Heart right ventricle (tissue), 16 donors: ENCODE results near the gene CLK4. TPM values are rescaled to one million over a fixed set of nuclear protein-coding genes. Genes with fewer than 3 reads are reported as not detected.

Experiments used
- ATAC-seq, 8 donors: fragments of 200-7000 bp; cut with Tn5 transposase; one replicate each; pipeline ENCODE4 v1.9.1; 2020; ENCODE audit warnings: mild to moderate bottlenecking in 8 of 8, moderate library complexity in 8 of 8, moderate number of reproducible peaks in 1 of 8
- DNase-seq, 2 donors: peaks; one replicate each; pipeline ENCODE4 v3.0.0-alpha.2; 2020
- H3K27ac ChIP-seq, 10 donors: fragments of 200-600 bp; sonication (generic) in 2 of 10; one replicate each; pipeline versions ENCODE4 v1.5.0 to v1.8.0; 2020 to 2022; ENCODE audit warnings: mild to moderate bottlenecking in 3 of 10
- H3K27me3 ChIP-seq, 7 donors: fragments of 200-600 bp; one replicate each; pipeline ENCODE4 v1.8.0; 2021 to 2022; ENCODE audit warnings: mild to moderate bottlenecking in 2 of 7
- H3K36me3 ChIP-seq, 9 donors: fragments of 200-600 bp; sonication (generic) in 1 of 9; one replicate each; pipeline versions ENCODE4 v1.5.0 to v1.8.0; 2020 to 2022; ENCODE audit warnings: mild to moderate bottlenecking in 2 of 9
- H3K4me1 ChIP-seq, 9 donors: fragments of 200-600 bp; sonication (generic) in 1 of 9; one replicate each; pipeline versions ENCODE4 v1.5.0 to v1.8.0; 2020 to 2022; ENCODE audit warnings: mild to moderate bottlenecking in 4 of 9
- H3K4me3 ChIP-seq, 10 donors: fragments of 200-600 bp; sonication (generic) in 2 of 10; one replicate each; pipeline versions ENCODE4 v1.5.0 to v1.8.0; 2020 to 2022; ENCODE audit warnings: mild to moderate bottlenecking in 7 of 10, moderate library complexity in 2 of 10
- H3K9me3 ChIP-seq, 11 donors: fragments of 200-600 bp in 10 of 11; sonication (generic) in 2 of 11; one replicate each; pipeline versions ENCODE4 v1.5.0 to v1.8.0; 2013 to 2022; ENCODE audit warnings: mild to moderate bottlenecking in 2 of 11, control low read depth in 1 of 11, moderate library complexity in 1 of 11
- WGBS, 2 donors: extraction: QIAGEN DNeasy Blood & Tissue Kit; methylation state at CpG; one replicate each; pipeline ENCODE4 v1.1.7; 2013; ENCODE audit warnings: inconsistent platforms in 1 of 2; 5-methylcytosine and 5-hydroxymethylcytosine counted together
- intact Hi-C, 10 donors: fragments of 100-400 bp; cut with DNase I; formaldehyde crosslinking; loops; one replicate each; pipeline versions ENCODE4 v1.11.1 to v1.14.2; 2022
- polyA plus RNA-seq, 2 donors: library from polyadenylated mRNA; stranded (reverse); fragments of 200-250 nt; gene quantifications; one replicate each; pipeline ENCODE4 v1.2.3, GENCODE V29; 2013
- total RNA-seq, 10 donors: library from RNA; stranded (reverse); fragmentation: NEBNext Ultra II Directional in 3 of 10; extraction: Animal tissue kit (Norgen Biotek cat#: 25700) in 3 of 10; gene quantifications; one replicate each; pipeline versions ENCODE4 v1.2.1 to v1.2.4, GENCODE V29; 2021 to 2023
- TF ChIP-seq, protein P1 (sequence below), 9 donors: fragments of 200-600 bp; sonication (generic) in 2 of 9; IDR thresholded peaks; one replicate each; pipeline versions ENCODE4 v1.5.0 to v1.8.0; 2021 to 2022; ENCODE audit warnings: antibody characterized with exemption in 9 of 9, mild to moderate bottlenecking in 5 of 9, moderate library complexity in 1 of 9
- donor health status: Arrhythmogenic right ventricular cardiomyopathy.
- donor health status: ischemic (EF 13 %, LVEDD 7.1; RV severe dilation, severe dysfunction).
- donor health status: healthy with polysubstance abuse.
- donor health status: DM: no; HTN: yes; CAD: no.
- donor health status: DM: no; HTN: no; CAD: no.
- donor health status: ischemic (EF 25% LVEDD 6.9; RV normal size, moderate dysfunction).
- donor health status: ischemic (EF 25% LVEDD 5.7; RV mildly dilated, moderate dysfunction).
- donor health status: healthy.
- donor health status: DM: yes; HTN: yes; CAD: no.
- donor health status: Ischemic cardiomyopathy.
- donor health status: ischemic (EF 35%, LVEDD 5.7; RV mildly dilated, moderate dysfunction).
- donor health status: nonischemic (EF 11% LVEDD 7.7; RV severe dilation, severe dysfunction).
- donor health status: DM: yes; HTN: yes; CAD: no.
- donor health status: PGD.
- donor health status: ischemic (EF 29% LVEDD 5.4; RV normal size, mild dysfunction).
- donor health status: nonischemic (EF 23%, LVEDD 6.1; RV moderate dilation, normal function).

CLK4 gene
- total and polyA plus RNA-seq, 12 donors = 6.0 to 67.0 (median 15.5) TPM

DNA sequence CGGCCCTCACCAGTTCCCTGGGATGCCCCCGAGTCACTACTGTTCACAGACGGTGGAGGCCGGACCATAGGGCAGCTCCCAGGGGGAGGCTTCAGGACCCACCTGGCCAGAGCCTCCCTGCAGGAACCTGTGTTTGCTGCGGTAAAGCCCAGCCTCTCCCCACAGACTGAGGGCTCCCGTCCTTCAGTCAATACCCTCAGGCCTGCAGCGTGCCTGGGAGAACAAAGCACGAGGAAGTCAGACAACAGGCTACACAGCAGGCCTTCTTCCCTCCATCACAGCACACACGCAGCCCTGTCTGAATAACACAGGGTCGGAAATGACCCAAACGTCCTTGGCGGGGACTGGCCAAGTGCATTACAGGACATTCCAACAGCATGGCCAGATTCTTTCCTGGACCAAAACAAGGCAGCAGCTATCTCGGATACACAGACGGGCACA, 71.1 kb downstream of the CLK4 start:
- no peak for DNase-seq
- Histone ChIP-seq H3K36me3 (no peaks in the 10 kb centered on the region), H3K27ac (no peak overlapping the region), H3K9me3 (no peaks in the 10 kb centered on the region), H3K27me3 (peaks cover 0 to 9% (median 0%) of the 10 kb centered on the region in 7 donors), H3K4me1 (peaks cover 0 to 10% (median 5%) of the 10 kb centered on the region in 9 donors), H3K4me3 (no peak overlapping the region)
- TF ChIP-seq, protein P1, sequence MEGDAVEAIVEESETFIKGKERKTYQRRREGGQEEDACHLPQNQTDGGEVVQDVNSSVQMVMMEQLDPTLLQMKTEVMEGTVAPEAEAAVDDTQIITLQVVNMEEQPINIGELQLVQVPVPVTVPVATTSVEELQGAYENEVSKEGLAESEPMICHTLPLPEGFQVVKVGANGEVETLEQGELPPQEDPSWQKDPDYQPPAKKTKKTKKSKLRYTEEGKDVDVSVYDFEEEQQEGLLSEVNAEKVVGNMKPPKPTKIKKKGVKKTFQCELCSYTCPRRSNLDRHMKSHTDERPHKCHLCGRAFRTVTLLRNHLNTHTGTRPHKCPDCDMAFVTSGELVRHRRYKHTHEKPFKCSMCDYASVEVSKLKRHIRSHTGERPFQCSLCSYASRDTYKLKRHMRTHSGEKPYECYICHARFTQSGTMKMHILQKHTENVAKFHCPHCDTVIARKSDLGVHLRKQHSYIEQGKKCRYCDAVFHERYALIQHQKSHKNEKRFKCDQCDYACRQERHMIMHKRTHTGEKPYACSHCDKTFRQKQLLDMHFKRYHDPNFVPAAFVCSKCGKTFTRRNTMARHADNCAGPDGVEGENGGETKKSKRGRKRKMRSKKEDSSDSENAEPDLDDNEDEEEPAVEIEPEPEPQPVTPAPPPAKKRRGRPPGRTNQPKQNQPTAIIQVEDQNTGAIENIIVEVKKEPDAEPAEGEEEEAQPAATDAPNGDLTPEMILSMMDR (IDR thresholded peaks at IDR 0.05) = no peak
- WGBS, 2 donors = 53 to 64% methylated on average over 14 of the region's 14 CpGs
- ATAC-seq = peak; percentile 33 to 86 (median 58)
- intact Hi-C loops = loop anchor here in 1 of 10 donors (10.0 kb wide), 1 partner anchor 91 kb away; no protein-coding TSS in a partner anchor

DNA sequence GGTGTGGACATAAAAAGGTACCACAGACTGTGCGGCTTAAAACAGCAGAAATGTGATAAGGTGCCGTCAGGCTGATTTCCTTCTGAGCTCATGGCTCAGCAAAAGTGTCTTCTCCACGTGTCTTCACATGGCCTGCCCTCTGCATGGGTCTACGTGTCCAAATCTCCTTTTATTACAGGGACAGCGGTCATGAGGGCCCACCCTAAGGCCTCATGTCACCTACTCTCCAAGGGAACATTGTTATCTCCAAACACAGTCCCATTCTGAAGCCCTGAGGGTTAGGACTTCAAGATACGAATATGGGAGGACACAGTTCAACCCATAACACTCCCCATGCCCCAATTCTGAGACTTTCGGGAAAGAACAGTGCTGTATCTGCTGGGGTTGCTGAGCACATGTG, 71.8 kb downstream of the CLK4 start:
- Histone ChIP-seq H3K4me3 (no peak overlapping the region), H3K36me3 (no peaks in the 10 kb centered on the region), H3K27me3 (peaks cover 0 to 9% (median 0%) of the 10 kb centered on the region in 7 donors), H3K4me1 (peaks cover 0 to 10% (median 5%) of the 10 kb centered on the region in 9 donors), H3K27ac (no peak overlapping the region), H3K9me3 (no peaks in the 10 kb centered on the region)
- 76 to 77% methylated on average over 7 of the region's 7 CpGs for WGBS, 2 donors
- DNase-seq (no peak), ATAC-seq (peak in 1 of 8 donors; percentile 25)
- intact Hi-C loops = loop anchor here in 1 of 10 donors (10.0 kb wide), 1 partner anchor 90 kb away; no protein-coding TSS in a partner anchor
- TF ChIP-seq, protein P1 (IDR thresholded peaks at IDR 0.05) = no peak

DNA sequence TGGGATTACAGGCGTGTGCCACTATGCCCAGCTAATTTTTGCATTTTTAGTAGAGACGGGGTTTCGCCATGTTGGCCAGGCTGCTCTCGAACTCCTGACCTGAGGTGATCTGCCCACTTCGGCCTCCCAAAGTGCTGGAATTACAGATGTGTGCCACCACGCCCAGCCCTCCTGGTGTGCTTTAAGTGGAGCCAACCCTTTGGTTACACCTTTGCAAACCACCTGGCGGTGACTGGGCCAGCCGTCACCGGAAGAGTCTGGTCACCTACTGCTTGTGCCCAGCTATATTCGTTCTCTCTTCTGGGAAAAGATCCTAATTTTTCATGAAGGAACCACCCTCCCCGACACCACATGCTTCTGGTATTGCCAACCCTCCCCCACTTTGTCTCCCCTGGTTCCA, 72.5 kb downstream of the CLK4 start:
- Histone ChIP-seq H3K27me3 (peaks cover 0 to 9% (median 0%) of the 10 kb centered on the region in 7 donors), H3K9me3 (no peaks in the 10 kb centered on the region), H3K36me3 (no peaks in the 10 kb centered on the region), H3K4me3 (no peak overlapping the region), H3K27ac (no peak overlapping the region), H3K4me1 (peaks cover 0 to 10% (median 5%) of the 10 kb centered on the region in 9 donors)
- intact Hi-C loops = loop anchor here in 5 of 10 donors (5.0 to 10.0 kb wide), 4 partner anchors 90 to 277 kb away; no protein-coding TSS in a partner anchor
- WGBS, 2 donors = 89 to 92% methylated on average over 11 of the region's 11 CpGs
- no peak for ATAC-seq
- no peak for DNase-seq
- TF ChIP-seq, protein P1 (IDR thresholded peaks at IDR 0.05) = no peak

DNA sequence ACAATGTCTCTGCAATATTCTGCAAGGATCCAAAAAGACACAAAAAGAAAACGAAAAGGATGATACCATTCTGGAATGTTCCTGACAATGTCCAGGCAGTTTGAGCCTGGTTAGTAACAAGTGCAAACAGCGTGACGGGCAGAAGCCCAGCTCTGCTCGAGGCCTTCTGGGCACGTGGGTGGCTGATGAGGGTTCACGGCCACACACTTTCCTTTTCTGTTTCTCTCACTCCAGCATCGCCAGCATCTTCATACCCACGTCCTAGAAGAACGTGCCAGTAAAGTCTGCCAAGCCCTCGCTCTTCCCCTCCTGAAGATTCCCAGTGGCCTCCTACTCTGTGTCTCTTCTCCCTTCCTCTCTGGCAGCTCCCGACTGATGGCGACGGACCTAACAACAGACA, 73.3 kb downstream of the CLK4 start:
- no peak overlapping the region for H3K27ac ChIP-seq
- H3K4me1 ChIP-seq = peaks cover 0 to 10% (median 5%) of the 10 kb centered on the region in 9 donors
- intact Hi-C loops = loop anchor here in 5 of 10 donors (2.0 to 10.0 kb wide), 5 partner anchors 35 to 276 kb away; no protein-coding TSS in a partner anchor
- DNase-seq (no peak), ATAC-seq (no peak)
- WGBS, 2 donors = 82 to 86% methylated on average over 13 of the region's 13 CpGs
- H3K36me3 ChIP-seq = no peaks in the 10 kb centered on the region
- peaks cover 0 to 9% (median 0%) of the 10 kb centered on the region in 7 donors for H3K27me3 ChIP-seq
- no peak overlapping the region for H3K4me3 ChIP-seq
- TF ChIP-seq, protein P1 (IDR thresholded peaks at IDR 0.05) = no peak
- no peaks in the 10 kb centered on the region for H3K9me3 ChIP-seq

Other genes starting within 250 kb of the CLK4 start
- gene COL23A1, start 36.7 kb downstream of the CLK4 start, total RNA-seq = 10 to 100 TPM in 9 of 10 donors, 1 to 10 TPM in 1; 9.8 to 29.0 (median 18.8) TPM
- 1 to 10 TPM; 8.9 to 9.6 TPM for gene COL23A1, start 36.7 kb downstream of the CLK4 start, polyA plus RNA-seq
- 1 to 10 TPM; 4.3 to 8.8 (median 6.4) TPM for gene ZNF354A, start 103.6 kb upstream of the CLK4 start, total RNA-seq
- 10 to 100 TPM in 1 of 2 donors, 1 to 10 TPM in 1; 5.7 to 15.5 TPM for gene ZNF354A, start 103.6 kb upstream of the CLK4 start, polyA plus RNA-seq
- gene ZNF354B, start 232.9 kb upstream of the CLK4 start, total RNA-seq = 10 to 100 TPM in 1 of 10 donors, 1 to 10 TPM in 9; 5.5 to 10.9 (median 7.4) TPM
- gene ZNF354B, start 232.9 kb upstream of the CLK4 start, polyA plus RNA-seq = 10 to 100 TPM in 1 of 2 donors, 1 to 10 TPM in 1; 3.4 to 12.1 TPM